ENCODE data around the gene FGF5. TPM values are rescaled to one million over a fixed set of nuclear protein-coding genes. Genes with fewer than 3 reads are reported as not detected.
"Not testable (repeated sequence)": the region's sequence is repeated elsewhere in the genome, so short reads cannot be mapped to it uniquely, and the experiment has no call there.

FGF5 gene
- total and polyA plus RNA-seq, 4 donors: 0.11 to 1.5 (median 0.36) TPM

DNA sequence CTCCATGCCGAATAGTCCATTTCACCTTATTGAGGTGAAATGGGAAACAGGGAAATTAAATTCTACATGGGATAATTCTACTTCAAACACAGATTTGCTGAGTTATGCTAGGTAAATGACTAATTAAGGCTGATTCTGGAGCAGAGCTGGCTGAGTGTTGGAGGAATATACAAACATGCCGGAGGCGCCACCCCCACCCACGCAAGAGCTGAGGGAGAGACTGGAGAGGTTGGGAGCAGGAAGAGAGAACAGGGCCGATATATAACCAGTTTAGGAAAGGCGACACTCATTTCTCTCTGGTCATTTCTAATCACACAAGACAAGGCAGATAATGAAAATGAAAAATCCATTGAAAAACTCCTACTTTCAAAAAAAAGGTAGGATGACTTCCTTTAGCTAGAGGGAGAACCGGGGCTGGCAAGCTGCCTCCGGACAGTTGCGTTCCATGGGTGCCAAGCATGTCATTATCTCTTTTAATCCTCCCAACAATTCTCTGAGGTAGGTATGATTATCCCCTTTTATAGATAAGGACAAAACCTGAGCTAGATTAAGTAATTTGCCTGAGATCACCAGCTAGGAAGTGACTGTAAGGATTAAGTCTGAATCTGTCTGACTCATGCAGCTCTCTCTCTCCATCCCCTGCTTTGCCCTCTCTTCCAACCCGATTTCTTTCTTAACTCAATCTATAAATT is 41.5 kb downstream of the FGF5 start:
- no peak overlapping the region for H3K4me3 ChIP-seq (ENCODE audit: low read depth, low read length)
- peak in 1 of 6 donors; percentile 5 for DNase-seq (ENCODE audit: low read depth in 4 of 6, low spot score in 6 of 6)

GRCh38 chr4:80308466-80308822 is 42.0 kb downstream of the FGF5 start:
- H3K36me3 ChIP-seq (ENCODE audit: control insufficient read depth, insufficient read depth, low read length): no peaks in the 10 kb centered on the region
- WGBS (ENCODE audit: insufficient coverage): 46% methylated on average over 4 of the region's 4 CpGs
- H3K9me3 ChIP-seq (ENCODE audit: control insufficient read depth, insufficient read depth, low read length): no peaks in the 10 kb centered on the region
- H3K27ac ChIP-seq (ENCODE audit: low read depth, low read length): no peak overlapping the region
- no peaks in the 10 kb centered on the region for H3K27me3 ChIP-seq (ENCODE audit: control insufficient read depth, insufficient read depth, low read length)
- no peak overlapping the region for H3K4me3 ChIP-seq (ENCODE audit: low read depth, low read length)
- DNase-seq (ENCODE audit: low read depth in 4 of 6, low spot score in 6 of 6): no peak
- H3K4me1 ChIP-seq (ENCODE audit: control insufficient read depth, insufficient read depth, low read length): no peaks in the 10 kb centered on the region

More for the DNA sequence above, 41.5 kb downstream of the FGF5 start:
- Histone ChIP-seq H3K9me3 (ENCODE audit: control insufficient read depth, insufficient read depth, low read length) (no peaks in the 10 kb centered on the region), H3K27ac (ENCODE audit: low read depth, low read length) (no peak overlapping the region), H3K36me3 (ENCODE audit: control insufficient read depth, insufficient read depth, low read length) (no peaks in the 10 kb centered on the region), H3K27me3 (ENCODE audit: control insufficient read depth, insufficient read depth, low read length) (no peaks in the 10 kb centered on the region), H3K4me1 (ENCODE audit: control insufficient read depth, insufficient read depth, low read length) (no peaks in the 10 kb centered on the region)
- no CpG with 5 or more reads among the region's 10 CpGs for WGBS (ENCODE audit: insufficient coverage)

- Histone ChIP-seq H3K27me3 (ENCODE audit: control insufficient read depth, insufficient read depth, low read length) (no peaks in the 10 kb centered on the region), H3K36me3 (ENCODE audit: control insufficient read depth, insufficient read depth, low read length) (no peaks in the 10 kb centered on the region), H3K9me3 (ENCODE audit: control insufficient read depth, insufficient read depth, low read length) (no peaks in the 10 kb centered on the region), H3K4me3 (ENCODE audit: low read depth, low read length) (no peak overlapping the region), H3K27ac (ENCODE audit: low read depth, low read length) (no peak overlapping the region), H3K4me1 (ENCODE audit: control insufficient read depth, insufficient read depth, low read length) (no peaks in the 10 kb centered on the region)
- DNase-seq (ENCODE audit: low read depth in 4 of 6, low spot score in 6 of 6): peak in 1 of 6 donors; percentile 1
- WGBS (ENCODE audit: insufficient coverage): 100% methylated on average over 1 of the region's 5 CpGs
Observed at GRCh38 chr4:80309294-80310004, 43.0 kb downstream of the FGF5 start.

DNA sequence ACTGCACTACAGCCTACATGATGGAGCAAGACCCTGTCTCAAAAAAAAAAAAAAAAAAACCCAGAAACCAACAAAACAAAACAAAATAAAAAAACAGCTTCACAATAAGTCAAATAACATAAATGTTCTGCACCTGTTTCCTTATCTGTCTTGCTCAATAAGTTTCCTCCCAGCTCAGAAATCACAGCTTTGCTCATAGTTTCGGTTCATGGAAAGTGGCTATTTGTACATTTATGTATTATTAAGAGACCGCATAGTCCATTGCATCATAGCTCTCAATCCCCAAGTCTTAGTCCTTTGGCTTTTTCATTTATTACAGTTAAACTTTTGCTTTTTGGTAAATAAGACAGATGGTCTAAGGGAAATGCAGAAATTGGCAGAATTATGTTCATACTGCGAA is 44.7 kb downstream of the FGF5 start:
- Histone ChIP-seq H3K9me3 (ENCODE audit: control insufficient read depth, insufficient read depth, low read length) (no peaks in the 10 kb centered on the region), H3K4me3 (ENCODE audit: low read depth, low read length) (no peak overlapping the region), H3K4me1 (ENCODE audit: control insufficient read depth, insufficient read depth, low read length) (no peaks in the 10 kb centered on the region), H3K36me3 (ENCODE audit: control insufficient read depth, insufficient read depth, low read length) (no peaks in the 10 kb centered on the region), H3K27me3 (ENCODE audit: control insufficient read depth, insufficient read depth, low read length) (no peaks in the 10 kb centered on the region), H3K27ac (ENCODE audit: low read depth, low read length) (no peak overlapping the region)
- DNase-seq (ENCODE audit: low read depth in 4 of 6, low spot score in 6 of 6): no peak
- WGBS (ENCODE audit: insufficient coverage): no CpG with 5 or more reads among the region's 3 CpGs

DNA sequence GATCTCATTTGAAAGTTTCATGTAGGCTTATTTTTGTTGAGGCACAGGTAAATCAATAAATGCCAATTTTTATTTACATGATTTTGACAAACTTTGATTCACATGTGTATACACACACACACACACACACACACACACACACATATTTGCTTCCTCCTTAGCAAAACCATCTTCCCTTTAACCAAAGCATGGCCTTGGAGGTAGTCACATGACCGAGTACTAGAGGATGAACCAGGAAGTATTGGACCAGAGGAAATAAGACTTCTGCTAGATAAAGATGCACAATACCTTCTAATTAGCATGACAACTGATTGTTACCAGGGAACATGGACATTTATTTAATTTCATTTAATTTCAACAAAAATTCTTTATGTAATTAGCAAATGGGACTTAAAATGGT is 45.7 kb downstream of the FGF5 start:
- no peak overlapping the region for H3K4me3 ChIP-seq (ENCODE audit: low read depth, low read length)
- no peaks in the 10 kb centered on the region for H3K4me1 ChIP-seq (ENCODE audit: control insufficient read depth, insufficient read depth, low read length)
- H3K9me3 ChIP-seq (ENCODE audit: control insufficient read depth, insufficient read depth, low read length): no peaks in the 10 kb centered on the region
- no peaks in the 10 kb centered on the region for H3K36me3 ChIP-seq (ENCODE audit: control insufficient read depth, insufficient read depth, low read length)
- DNase-seq (ENCODE audit: low read depth in 4 of 6, low spot score in 6 of 6): no peak
- no peaks in the 10 kb centered on the region for H3K27me3 ChIP-seq (ENCODE audit: control insufficient read depth, insufficient read depth, low read length)
- H3K27ac ChIP-seq (ENCODE audit: low read depth, low read length): no peak overlapping the region
- WGBS (ENCODE audit: insufficient coverage): no CpG with 5 or more reads among the region's 1 CpG

DNA sequence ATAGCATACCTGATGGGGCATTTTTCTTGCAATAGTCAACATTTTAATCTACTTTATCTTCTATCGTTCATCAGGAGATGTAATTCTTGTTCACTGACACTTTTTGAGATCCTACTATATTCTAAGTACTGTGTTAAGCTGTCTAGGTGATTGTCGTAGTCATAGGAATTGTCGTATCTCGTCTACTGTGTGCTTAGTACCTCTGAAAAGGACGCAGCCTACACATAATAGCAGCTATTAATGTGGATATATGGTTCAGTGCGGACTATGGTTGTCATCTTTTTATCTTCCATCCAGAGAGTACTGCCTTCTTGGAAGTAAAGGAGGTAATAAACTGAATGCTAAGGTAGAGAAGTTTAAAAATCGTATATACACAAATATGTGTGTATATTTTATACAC is 47.2 kb downstream of the FGF5 start:
- no peaks in the 10 kb centered on the region for H3K27me3 ChIP-seq (ENCODE audit: control insufficient read depth, insufficient read depth, low read length)
- no peaks in the 10 kb centered on the region for H3K36me3 ChIP-seq (ENCODE audit: control insufficient read depth, insufficient read depth, low read length)
- no peak overlapping the region for H3K4me3 ChIP-seq (ENCODE audit: low read depth, low read length)
- WGBS (ENCODE audit: insufficient coverage): no CpG with 5 or more reads among the region's 7 CpGs
- H3K9me3 ChIP-seq (ENCODE audit: control insufficient read depth, insufficient read depth, low read length): no peaks in the 10 kb centered on the region
- no peaks in the 10 kb centered on the region for H3K4me1 ChIP-seq (ENCODE audit: control insufficient read depth, insufficient read depth, low read length)
- H3K27ac ChIP-seq (ENCODE audit: low read depth, low read length): no peak overlapping the region
- DNase-seq (ENCODE audit: low read depth in 4 of 6, low spot score in 6 of 6): no peak

DNA sequence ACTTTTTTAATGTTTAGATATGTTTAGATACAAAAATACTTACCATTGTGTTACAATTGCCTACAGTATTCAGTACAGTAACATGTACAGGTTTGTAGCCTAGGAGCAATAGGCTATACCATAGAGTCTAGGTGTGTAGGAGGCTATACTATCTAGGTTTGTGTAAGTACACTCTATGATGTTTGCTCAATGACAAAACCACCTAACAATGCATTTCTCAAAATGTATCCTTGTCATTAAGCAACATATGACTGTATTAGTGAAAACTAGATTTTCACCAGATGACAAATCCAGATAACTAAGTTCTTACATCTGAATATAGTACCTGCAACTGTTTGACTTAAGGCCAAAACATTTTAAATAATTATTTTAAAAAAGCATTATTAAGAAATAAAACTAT is 49.4 kb downstream of the FGF5 start:
- not testable (repeated sequence) for H3K4me1 ChIP-seq (ENCODE audit: control insufficient read depth, insufficient read depth, low read length); DNase-seq (ENCODE audit: low read depth in 4 of 6, low spot score in 6 of 6); H3K36me3 ChIP-seq (ENCODE audit: control insufficient read depth, insufficient read depth, low read length); H3K9me3 ChIP-seq (ENCODE audit: control insufficient read depth, insufficient read depth, low read length); H3K27me3 ChIP-seq (ENCODE audit: control insufficient read depth, insufficient read depth, low read length); H3K4me3 ChIP-seq (ENCODE audit: low read depth, low read length); H3K27ac ChIP-seq (ENCODE audit: low read depth, low read length)

DNA sequence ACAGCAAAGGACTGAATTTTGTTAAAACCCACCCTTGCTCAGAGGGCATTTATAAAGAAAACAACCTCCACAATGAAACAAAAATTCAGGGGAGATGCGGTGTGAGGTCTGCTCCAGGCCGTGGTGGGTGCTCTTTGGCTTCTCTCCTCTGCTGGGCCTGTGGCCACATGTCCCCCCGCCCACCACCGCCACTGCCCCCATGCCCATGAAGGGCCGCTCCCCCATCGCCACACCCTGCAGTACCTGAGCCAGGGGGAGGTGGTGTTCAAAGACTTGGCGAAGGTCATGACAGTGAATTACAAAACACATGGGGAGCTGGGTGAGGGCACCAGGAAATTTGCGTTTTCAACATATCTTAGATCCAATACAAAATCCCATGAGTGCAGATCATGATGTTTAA is 54.9 kb downstream of the FGF5 start:
- WGBS (ENCODE audit: insufficient coverage): 92% methylated on average over 2 of the region's 8 CpGs
- no peak overlapping the region for H3K27ac ChIP-seq (ENCODE audit: low read depth, low read length)
- no peaks in the 10 kb centered on the region for H3K4me1 ChIP-seq (ENCODE audit: control insufficient read depth, insufficient read depth, low read length)
- H3K36me3 ChIP-seq (ENCODE audit: control insufficient read depth, insufficient read depth, low read length): no peaks in the 10 kb centered on the region
- no peak for DNase-seq (ENCODE audit: low read depth in 4 of 6, low spot score in 6 of 6)
- no peaks in the 10 kb centered on the region for H3K27me3 ChIP-seq (ENCODE audit: control insufficient read depth, insufficient read depth, low read length)
- H3K9me3 ChIP-seq (ENCODE audit: control insufficient read depth, insufficient read depth, low read length): no peaks in the 10 kb centered on the region
- H3K4me3 ChIP-seq (ENCODE audit: low read depth, low read length): no peak overlapping the region

DNA sequence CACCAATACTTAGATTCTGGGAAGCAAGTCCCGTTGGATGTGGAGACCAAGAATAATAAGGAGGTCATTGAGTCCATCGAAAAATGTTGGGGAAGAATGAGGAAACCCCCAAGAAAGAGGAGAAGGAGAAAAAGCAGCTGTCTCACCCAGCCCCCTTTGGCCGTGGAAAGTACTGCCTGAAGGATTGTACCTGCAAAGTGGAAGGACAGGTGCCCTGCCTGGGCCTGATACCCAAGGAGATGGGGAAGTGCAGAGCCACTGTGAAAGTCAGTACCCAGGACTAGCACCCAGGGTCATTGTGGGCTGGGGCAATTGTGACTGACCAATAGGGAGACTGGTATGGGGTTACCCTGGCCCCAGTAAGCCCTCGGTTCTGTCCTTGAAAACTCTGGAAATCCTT is 55.3 kb downstream of the FGF5 start:
- no peak overlapping the region for H3K4me3 ChIP-seq (ENCODE audit: low read depth, low read length)
- DNase-seq (ENCODE audit: low read depth in 4 of 6, low spot score in 6 of 6): no peak
- 76% methylated on average over 2 of the region's 4 CpGs for WGBS (ENCODE audit: insufficient coverage)
- no peaks in the 10 kb centered on the region for H3K9me3 ChIP-seq (ENCODE audit: control insufficient read depth, insufficient read depth, low read length)
- no peak overlapping the region for H3K27ac ChIP-seq (ENCODE audit: low read depth, low read length)
- no peaks in the 10 kb centered on the region for H3K27me3 ChIP-seq (ENCODE audit: control insufficient read depth, insufficient read depth, low read length)
- no peaks in the 10 kb centered on the region for H3K4me1 ChIP-seq (ENCODE audit: control insufficient read depth, insufficient read depth, low read length)
- no peaks in the 10 kb centered on the region for H3K36me3 ChIP-seq (ENCODE audit: control insufficient read depth, insufficient read depth, low read length)

- no peak for DNase-seq (ENCODE audit: low read depth in 4 of 6, low spot score in 6 of 6)
- H3K36me3 ChIP-seq (ENCODE audit: control insufficient read depth, insufficient read depth, low read length): no peaks in the 10 kb centered on the region
- H3K27me3 ChIP-seq (ENCODE audit: control insufficient read depth, insufficient read depth, low read length): no peaks in the 10 kb centered on the region
- no peak overlapping the region for H3K27ac ChIP-seq (ENCODE audit: low read depth, low read length)
- H3K9me3 ChIP-seq (ENCODE audit: control insufficient read depth, insufficient read depth, low read length): no peaks in the 10 kb centered on the region
- H3K4me3 ChIP-seq (ENCODE audit: low read depth, low read length): no peak overlapping the region
- no peaks in the 10 kb centered on the region for H3K4me1 ChIP-seq (ENCODE audit: control insufficient read depth, insufficient read depth, low read length)
Observed at GRCh38 chr4:80322716-80323115, 56.3 kb downstream of the FGF5 start.
